Activated CD4-positive, CD25-positive, alpha-beta regulatory T cell (primary cell): ENCODE measurements around the gene HDAC4.

Experiments used
- DNase-seq, 4 experiments: peaks; one replicate each; lab custom pipeline; 2025; lab: John Stamatoyannopoulos, UW

The HDAC4 gene

GRCh38 chr2:239122421-239123110, 278.3 kb downstream of the HDAC4 start:
- DNase-seq = no peak

DNA sequence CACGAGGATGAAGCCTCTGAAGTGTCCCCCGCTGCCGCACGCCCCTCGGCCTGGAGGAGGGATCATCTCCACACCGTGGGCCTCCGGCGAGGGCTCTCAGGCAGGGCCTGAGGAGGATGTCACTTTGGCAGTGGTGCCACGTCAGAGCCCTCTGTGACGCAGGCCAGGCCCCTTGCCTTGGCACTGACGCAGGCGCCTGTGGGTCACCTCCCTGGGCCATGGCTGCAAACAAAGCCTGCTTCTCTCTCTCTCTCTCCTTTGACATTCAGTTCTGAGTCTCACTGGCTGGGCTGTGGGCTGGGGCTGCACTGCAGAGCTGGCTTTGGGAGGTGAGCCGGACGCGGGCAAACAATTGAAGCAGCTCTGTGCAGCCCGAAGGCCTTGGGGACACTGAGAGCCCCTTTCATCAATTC, 279.2 kb downstream of the HDAC4 start:
- DNase-seq = no peak

GRCh38 chr2:239120664-239121063, 280.2 kb downstream of the HDAC4 start:
- DNase-seq = no peak

- no peak for DNase-seq
Measured at GRCh38 chr2:239119346-239120126, 281.3 kb downstream of the HDAC4 start.

DNA sequence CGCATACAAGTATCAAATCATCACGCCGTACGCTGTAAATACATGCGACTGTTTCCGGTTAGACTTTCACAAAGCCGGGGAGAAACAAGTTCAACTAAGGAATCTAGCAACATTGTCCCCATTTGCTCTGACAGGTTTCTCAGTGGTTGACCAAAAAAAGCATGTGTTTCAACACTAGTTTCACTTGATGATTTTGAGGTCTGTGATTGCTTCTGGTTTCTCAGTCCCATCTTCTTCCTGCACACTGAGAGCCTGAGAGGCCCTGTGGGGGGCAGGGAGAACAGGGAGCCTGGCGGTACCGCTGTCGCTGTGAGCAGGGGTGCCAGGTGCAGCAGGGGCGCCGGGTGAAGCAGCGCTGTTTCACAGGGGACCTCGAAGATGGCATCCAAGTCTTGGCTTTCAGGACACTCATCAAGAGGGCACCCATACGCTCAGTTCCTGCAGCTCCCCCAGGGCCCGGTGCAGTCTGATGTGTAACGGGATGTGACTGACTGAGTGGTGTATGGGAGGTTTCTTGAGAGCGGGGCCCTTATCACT, 282.1 kb downstream of the HDAC4 start:
- DNase-seq = no peak

DNA sequence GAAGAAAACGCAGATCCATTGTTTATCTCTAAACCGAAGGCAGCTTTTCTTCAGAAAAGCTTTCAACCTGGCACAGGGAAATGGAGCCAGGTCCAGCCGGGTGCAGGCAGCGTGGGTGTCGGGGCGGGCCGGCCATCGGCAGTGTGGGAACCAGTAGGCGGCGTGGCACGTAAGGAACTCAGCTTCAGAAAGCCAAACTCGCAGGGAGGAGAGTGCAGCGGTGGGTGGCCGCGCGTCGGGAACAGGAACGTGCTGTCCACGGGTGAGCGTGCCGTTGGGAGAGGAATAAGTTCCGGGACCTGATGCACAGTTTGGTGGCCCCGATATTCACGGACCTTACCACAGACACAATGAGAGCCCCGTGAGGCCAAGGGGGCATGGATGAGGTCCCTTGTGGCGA, 282.6 kb downstream of the HDAC4 start:
- DNase-seq = no peak

- no peak for DNase-seq
Measured at GRCh38 chr2:239117831-239118230, 283.0 kb downstream of the HDAC4 start.

DNA sequence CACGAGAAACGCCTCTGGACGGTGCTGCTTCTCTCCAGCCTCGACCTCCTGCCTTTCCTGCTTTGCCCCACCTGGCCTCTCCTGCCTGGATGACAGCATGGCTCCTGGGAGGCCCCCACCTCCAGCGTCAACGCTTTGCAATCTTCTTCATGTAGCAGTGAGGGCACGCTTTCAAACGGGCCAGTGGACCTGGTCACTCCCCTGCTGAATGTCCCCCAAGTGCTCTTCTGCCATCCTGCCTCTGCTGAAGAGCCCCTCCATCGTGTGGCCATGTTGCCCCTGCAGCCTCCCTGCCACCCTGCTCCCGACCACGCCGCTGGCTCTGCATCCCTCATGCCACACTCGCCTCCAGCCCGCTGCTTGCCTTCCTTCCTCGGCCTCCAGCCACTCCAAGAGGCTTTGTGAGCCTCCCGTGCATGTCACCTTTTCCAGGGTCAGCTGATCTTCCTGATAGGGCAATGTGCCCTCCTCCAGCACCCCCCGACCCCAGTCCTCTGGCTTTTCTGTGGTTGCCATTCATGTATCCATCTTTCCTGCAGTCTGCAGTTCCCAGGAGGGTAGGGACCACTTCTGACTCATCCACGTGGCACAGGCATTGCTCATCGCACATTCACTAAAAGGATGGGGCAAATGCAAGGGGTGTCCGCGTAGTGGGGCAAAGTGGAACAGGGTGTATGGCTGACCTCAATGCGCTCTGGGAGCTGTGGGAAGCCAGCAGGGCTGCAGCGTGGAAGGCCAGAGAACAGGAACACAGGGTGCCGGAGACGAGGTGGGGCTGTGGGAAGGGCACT, 284.2 kb downstream of the HDAC4 start:
- DNase-seq = no peak

DNA sequence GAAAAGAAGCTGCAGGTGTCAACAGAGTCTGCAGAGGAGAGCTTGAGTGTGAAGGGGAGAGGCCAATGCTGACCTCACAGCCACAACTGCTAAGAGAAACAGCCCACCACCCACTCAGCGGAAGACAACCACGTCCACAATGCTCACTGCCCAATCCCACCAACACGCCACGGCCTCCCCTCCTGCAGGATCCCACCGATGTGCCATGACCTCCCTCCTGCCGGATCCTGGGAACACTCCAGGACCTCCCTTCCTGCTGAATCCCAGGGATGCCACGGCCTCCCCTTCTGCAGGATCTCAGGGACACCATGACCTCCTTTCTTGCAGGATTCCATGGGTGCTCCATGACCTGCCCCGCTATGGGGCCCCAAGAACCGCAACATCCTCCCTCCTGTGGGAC, 285.2 kb downstream of the HDAC4 start:
- DNase-seq = no peak

DNA sequence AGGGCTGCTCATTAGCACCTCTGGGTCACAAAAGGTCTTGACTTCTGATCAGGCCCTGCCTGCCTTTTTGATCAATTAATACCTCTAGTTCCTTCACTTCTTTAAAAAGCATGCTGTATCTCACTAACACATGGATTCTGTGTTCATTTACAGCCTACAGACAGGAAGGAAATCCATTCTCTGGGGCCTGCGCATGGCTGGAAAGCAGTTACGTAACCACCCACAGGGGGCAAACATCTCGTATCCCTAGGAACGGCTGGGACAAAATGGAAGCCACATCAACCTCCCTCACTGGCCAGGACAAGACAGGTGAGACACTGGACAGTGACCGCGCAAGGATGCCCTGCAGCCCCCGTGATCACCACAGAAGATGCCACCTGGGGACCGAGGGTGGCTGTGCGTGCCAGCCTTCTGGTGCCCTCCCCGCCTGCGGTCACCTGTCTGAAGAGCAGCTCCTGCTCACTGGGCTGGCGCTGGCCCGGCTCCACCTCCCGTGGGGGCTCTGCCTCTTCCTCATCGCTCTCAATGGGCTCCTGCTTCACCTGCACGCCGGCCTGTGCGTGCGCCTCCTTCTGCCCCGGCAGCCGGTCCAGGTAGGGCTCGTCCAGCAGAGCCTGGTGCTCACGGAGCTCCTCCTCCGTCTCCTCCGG, 286.1 kb downstream of the HDAC4 start:
- DNase-seq = no peak

GRCh38 chr2:239114119-239114581, 286.7 kb downstream of the HDAC4 start:
- DNase-seq = no peak

- no peak for DNase-seq
Measured at GRCh38 chr2:239113615-239114014, 287.2 kb downstream of the HDAC4 start.

DNA sequence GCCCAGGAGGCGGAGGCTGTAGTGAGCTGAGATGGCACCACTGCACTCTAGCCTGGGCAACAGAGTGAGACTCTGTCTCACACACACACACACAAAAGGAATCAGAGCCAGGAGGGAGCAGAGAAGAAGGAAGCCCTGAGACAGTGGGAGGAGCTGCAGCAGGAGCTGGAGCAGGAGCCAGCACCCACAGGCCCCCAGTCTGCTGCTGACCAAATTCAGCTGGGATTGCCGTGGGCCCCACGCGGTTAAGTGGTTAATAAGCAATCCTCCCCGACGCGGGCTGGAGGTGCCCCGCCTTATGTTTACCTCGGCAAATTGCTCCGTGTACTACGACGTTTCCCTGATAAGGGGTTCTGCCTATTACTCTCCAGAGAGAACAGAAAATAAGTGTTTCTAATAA, 287.6 kb downstream of the HDAC4 start:
- no peak for DNase-seq

DNA sequence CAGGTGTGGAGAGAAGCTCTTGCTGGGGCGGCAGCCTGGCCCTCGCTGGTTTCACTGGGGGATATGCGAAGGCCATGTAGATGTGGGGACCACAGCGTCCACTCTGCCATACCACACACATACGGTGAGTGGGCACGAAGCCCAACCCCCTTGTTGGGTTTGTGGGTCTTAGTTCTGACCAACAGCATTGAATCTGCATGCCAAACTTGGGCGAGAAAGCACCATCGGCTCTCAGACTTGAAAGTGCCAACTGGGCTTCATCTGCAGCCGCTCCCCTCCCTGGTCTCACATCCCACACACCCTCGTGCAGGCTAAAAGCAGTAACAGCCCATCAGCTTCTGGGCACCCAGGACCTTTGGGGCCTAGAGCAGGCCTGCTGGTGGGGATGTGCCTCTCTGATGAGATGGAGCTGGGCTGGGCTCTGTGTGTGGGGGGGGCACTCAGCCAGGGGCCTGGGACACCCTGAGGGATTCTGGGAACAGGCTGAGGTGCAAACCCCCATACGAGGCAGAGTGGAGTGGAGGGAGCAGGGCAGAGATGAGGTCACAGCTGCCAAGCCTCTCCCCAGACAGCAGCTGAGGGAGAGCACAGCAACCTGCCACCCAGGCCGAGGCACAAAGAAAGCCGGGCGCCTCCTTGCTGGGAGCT, 288.6 kb downstream of the HDAC4 start:
- no peak for DNase-seq

DNA sequence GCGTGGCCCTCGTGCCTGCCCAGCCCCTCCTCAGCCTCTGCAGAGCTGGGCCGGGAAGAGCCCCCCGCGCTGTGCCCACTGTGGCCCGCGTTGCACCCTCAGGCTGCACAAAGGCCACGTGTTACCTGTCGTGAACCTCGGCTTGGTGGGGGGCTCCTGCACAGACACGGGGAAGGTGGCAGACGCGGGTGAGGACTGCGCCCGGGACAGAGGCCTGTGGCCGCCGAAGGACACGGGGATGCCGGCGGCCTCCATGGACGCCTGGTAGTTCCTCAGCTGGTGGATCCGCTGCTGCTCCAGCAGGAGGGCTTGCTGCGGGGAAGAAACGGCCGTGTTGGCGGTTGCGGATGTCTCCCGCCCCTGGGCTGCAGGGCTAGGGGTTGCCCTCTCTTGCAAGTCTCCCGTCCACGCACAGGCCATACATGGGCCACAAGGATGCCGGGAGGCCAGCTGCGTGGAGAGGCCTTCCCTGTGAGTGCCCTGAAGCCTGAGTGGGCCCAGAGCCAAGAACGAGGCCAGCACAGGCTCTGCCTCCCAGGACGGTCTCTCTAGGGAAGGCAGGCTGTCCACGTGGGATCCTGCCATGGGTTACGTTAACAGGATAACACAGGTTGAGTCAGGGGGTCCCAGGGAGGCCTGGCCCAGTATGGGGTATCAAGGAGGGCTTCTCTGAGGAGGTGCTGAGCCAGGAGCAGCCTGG, 289.3 kb downstream of the HDAC4 start:
- DNase-seq = no peak

DNA sequence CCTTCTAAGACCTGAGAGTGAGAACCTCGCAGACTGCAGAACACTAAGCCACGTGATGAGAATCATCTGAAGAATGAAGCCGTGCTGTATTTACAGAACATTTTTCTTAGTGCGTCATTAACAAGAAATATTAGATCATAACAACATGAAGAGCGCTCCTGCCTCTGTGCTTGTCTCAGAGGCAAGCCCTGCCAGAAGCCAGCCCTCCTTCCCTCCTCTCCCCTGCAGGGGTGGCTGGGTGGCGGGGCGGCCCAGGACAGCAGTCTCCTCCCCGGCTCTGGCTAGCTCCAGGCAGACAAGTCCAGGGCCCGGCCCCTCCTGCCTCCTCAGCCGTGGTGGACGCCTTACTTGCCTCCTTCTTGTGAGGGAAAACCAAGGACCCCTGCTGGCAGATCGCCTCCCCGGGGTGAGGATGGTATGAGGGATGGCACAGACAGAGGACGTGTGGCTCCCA, 290.2 kb downstream of the HDAC4 start:
- DNase-seq = no peak

GRCh38 chr2:239109928-239110545, 290.8 kb downstream of the HDAC4 start:
- DNase-seq = no peak

GRCh38 chr2:239109041-239109927, 291.5 kb downstream of the HDAC4 start:
- no peak for DNase-seq

GRCh38 chr2:239108459-239108858, 292.4 kb downstream of the HDAC4 start:
- DNase-seq = no peak
